HepG2 (cell line): Measurements from ENCODE around the gene TADA3. TPM values are rescaled to one million over a fixed set of nuclear protein-coding genes. Genes with fewer than 3 reads are reported as not detected.

Source experiments
- CENPX ChIP-seq: sonication (generic); formaldehyde crosslinking; IDR thresholded peaks from 2 replicates; pipeline ENCODE4 v1.9.0; 2021; ENCODE audit warnings: mild to moderate bottlenecking, missing genetic modification reagents, moderate library complexity
- DR1 ChIP-seq: sonication (generic); formaldehyde crosslinking; IDR thresholded peaks from 2 replicates; pipeline ENCODE4 v1.8.0; 2021; ENCODE audit warnings: mild to moderate bottlenecking, missing genetic modification reagents, inconsistent platforms
- ELF3 ChIP-seq: IDR thresholded peaks from 2 replicates; pipeline ENCODE4 v1.6.1; 2016; ENCODE audit warnings: missing genetic modification reagents, missing compliant biosample characterization
- GATA4 ChIP-seq: sonication (generic); IDR thresholded peaks from 2 replicates; pipeline ENCODE4 v1.6.1; 2016; ENCODE audit warnings: antibody characterized with exemption, low read depth, borderline replicate concordance
- HDAC1 ChIP-seq: sonication (generic); formaldehyde crosslinking; IDR thresholded peaks from 2 replicates; pipeline ENCODE4 v1.5.1; 2020; ENCODE audit warnings: mild to moderate bottlenecking, missing genetic modification reagents
- HNRNPLL ChIP-seq: fragments of 200-400 bp; formaldehyde crosslinking; IDR thresholded peaks from 2 replicates; pipeline ENCODE4 v1.6.1; 2017; ENCODE audit warnings: mild to moderate bottlenecking, low read depth, low read length; ENCODE audit not compliant: poor library complexity, severe bottlenecking
- IKZF1 ChIP-seq: fragments of 450-650 bp; IDR thresholded peaks from 2 replicates; pipeline ENCODE4 v1.7.1; 2016
- KDM5A ChIP-seq: fragments of 200-600 bp; sonication (generic); IDR thresholded peaks from 2 replicates; pipeline ENCODE4 v1.7.0; 2018; ENCODE audit warnings: antibody characterized with exemption, mild to moderate bottlenecking, low read length, borderline replicate concordance
- MED13 ChIP-seq: sonication (generic); formaldehyde crosslinking; IDR thresholded peaks from 2 replicates; pipeline ENCODE4 v1.5.0; 2020; ENCODE audit warnings: missing genetic modification reagents
- NFKB2 ChIP-seq: sonication (generic); formaldehyde crosslinking; IDR thresholded peaks from 2 replicates; pipeline ENCODE4 v1.4.0; 2020; ENCODE audit warnings: missing genetic modification reagents, borderline replicate concordance
- PHF20 ChIP-seq: sonication (generic); formaldehyde crosslinking; IDR thresholded peaks from 2 replicates; pipeline ENCODE4 v1.5.0; 2020; ENCODE audit warnings: mild to moderate bottlenecking, missing genetic modification reagents
- XRCC5 ChIP-seq: fragments of 200-400 bp; formaldehyde crosslinking; optimal IDR thresholded peaks from 2 replicates; pipeline ENCODE3; 2017; ENCODE audit warnings: mild to moderate bottlenecking, low read length
- ZNF350 ChIP-seq: sonication (generic); formaldehyde crosslinking; IDR thresholded peaks from 2 replicates; pipeline ENCODE4 v1.4.0; 2020; ENCODE audit warnings: mild to moderate bottlenecking, low read depth, missing genetic modification reagents, borderline replicate concordance
- ZNF589 ChIP-seq: sonication (generic); formaldehyde crosslinking; conservative IDR thresholded peaks from 2 replicates; pipeline ENCODE4 v1.8.0; 2022; ENCODE audit warnings: mild to moderate bottlenecking, moderate library complexity, missing genetic modification reagents
- ZNF614 ChIP-seq: IDR thresholded peaks from 2 replicates; pipeline ENCODE4 v1.6.1; 2018; ENCODE audit warnings: missing biosample characterization, missing genetic modification reagents, inconsistent platforms, borderline replicate concordance
- polyA plus RNA-seq, 8 experiments: library from polyadenylated mRNA; depleted of rRNA in 3 of 8; stranded (reverse) in 7 of 8; unstranded in 1 of 8; fragments of >200 nt; fragmentation: Illumina TruSeq in 4 of 8; extraction: Trizol in 4 of 8; gene quantifications; 2 replicates each; pipeline versions ENCODE4 v1.2.1 to v1.2.3, GENCODE V29; 2011 to 2016; ENCODE audit warnings: low read depth in 4 of 8, missing spikeins in 1 of 8, mixed read lengths in 1 of 8; ENCODE audit not compliant: insufficient read depth in 1 of 8
- total RNA-seq, 5 experiments: library from RNA; depleted of rRNA; stranded (reverse); fragments of >200 nt; fragmentation: Illumina TruSeq; extraction: Trizol; gene quantifications; 2 replicates each; pipeline ENCODE4 v1.2.3, GENCODE V29; 2016; ENCODE audit warnings: low read depth in 1 of 5
- TF ChIP-seq, protein P1 (sequence below): sonication (generic); formaldehyde crosslinking; IDR thresholded peaks from 2 replicates; pipeline ENCODE4 v1.5.0; 2020; ENCODE audit warnings: missing genetic modification reagents
- TF ChIP-seq, protein P2 (sequence below): sonication (generic); formaldehyde crosslinking; IDR thresholded peaks from 2 replicates; pipeline ENCODE4 v1.5.1; 2020; ENCODE audit warnings: missing genetic modification reagents, mild to moderate bottlenecking, borderline replicate concordance

The TADA3 gene
- total and polyA plus RNA-seq, 2 of the 13 experiments (the other 11 are each of a cell fraction or from before 2014, with no cell fraction given), result 32.1 to 37.1 TPM

DNA sequence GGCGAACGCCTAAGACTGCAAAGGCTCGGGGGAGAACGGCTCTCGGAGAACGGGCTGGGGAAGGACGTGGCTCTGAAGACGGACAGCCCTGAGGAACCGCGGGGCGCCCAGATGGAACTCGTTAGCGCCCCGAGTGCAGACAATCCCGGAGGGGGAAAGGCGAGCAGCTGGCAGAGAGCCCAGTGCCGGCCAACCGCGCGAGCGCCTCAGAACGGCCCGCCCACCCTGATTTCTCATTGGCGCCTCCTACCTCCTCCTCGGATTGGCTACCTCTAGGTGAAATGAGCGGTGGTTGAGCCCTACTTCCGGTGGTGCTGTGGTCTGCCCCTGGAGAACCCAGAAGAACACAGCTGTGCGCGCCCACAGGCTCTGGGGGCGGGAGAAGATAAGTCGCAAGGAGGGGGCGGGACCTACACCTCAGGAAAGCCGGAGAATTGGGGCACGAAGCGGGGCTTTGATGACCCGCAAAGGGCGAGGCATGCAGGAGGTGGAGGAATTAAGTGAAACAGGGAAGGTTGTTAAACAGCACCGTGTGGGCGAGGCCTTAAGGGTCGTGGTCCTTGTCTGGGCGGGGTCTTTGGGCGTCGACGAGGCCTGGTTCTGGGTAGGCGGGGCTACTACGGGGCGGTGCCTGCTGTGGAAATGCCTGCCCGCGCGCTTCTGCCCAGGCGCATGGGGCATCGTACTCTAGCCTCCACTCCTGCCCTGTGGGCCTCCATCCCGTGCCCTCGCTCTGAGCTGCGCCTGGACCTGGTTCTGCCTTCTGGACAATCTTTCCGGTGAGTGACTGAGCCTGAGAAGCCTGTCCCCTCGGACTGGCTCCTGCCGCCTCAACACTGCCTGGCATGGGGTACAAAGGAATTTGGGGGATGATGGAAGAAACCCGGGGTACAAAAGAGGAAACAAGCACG, 42.4 kb downstream of the TADA3 start, which contains the start of gene OGG1 (continued):
- TF ChIP-seq, protein P1, sequence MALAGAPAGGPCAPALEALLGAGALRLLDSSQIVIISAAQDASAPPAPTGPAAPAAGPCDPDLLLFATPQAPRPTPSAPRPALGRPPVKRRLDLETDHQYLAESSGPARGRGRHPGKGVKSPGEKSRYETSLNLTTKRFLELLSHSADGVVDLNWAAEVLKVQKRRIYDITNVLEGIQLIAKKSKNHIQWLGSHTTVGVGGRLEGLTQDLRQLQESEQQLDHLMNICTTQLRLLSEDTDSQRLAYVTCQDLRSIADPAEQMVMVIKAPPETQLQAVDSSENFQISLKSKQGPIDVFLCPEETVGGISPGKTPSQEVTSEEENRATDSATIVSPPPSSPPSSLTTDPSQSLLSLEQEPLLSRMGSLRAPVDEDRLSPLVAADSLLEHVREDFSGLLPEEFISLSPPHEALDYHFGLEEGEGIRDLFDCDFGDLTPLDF (CRISPR knock-in tag), result peak; percentile 87
- TF ChIP-seq CENPX (CRISPR knock-in tag) (no peak), MED13 (CRISPR knock-in tag) (no peak; the same call in 1 of the 2 replicates), NFKB2 (CRISPR knock-in tag) (peak; percentile 66; the same call in 1 of the 2 replicates), HNRNPLL (peak; percentile 54), XRCC5 (no peak), GATA4 (peak; percentile 15; the same call in 1 of the 2 replicates), ZNF350 (CRISPR knock-in tag) (peak; percentile 89), HDAC1 (CRISPR knock-in tag) (peak; percentile 73), KDM5A (peak; percentile 62; the same call in 1 of the 2 replicates), ZNF614 (peak; percentile 39; the same call in 1 of the 2 replicates), ZNF589 (CRISPR knock-in tag) (0 out of 2 replicates have a peak, but pooled peaks have one; percentile 15), IKZF1 (no peak), PHF20 (peak; percentile 72; the same call in 1 of the 2 replicates), ELF3 (CRISPR knock-in tag) (peak; percentile 55; the same call in 1 of the 2 replicates), DR1 (CRISPR knock-in tag) (peak; percentile 68)
- TF ChIP-seq, protein P2, sequence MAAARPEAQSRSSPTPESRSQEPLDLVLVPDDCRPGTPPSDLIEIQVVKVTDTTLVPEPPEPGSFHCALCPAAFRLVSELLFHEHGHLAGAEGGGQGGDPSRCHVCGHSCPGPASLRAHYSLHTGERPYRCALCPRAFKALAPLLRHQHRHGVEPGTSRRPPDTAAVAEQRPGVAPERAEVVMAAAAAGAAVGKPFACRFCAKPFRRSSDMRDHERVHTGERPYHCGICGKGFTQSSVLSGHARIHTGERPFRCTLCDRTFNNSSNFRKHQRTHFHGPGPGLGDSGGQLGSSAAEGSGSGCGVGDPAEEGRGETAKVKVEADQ (CRISPR knock-in tag), result 0 out of 2 replicates have a peak, but pooled peaks have one; percentile 59
